Activated CD4-positive, alpha-beta T cell treated with anti-CD3 and anti-CD28 coated beads for 36 hours (primary cell): ENCODE data around the gene ZNF814. TPM values are rescaled to one million over a fixed set of nuclear protein-coding genes. Genes with fewer than 3 reads are reported as not detected.
A peak's percentile ranks its signal among the peaks of the same experiment; 100 is the strongest.
"Not testable (repeated sequence)": the region's sequence is repeated elsewhere in the genome, so short reads cannot be mapped to it uniquely, and the experiment has no call there.

Experiments used
- ATAC-seq: fragments of 200-7000 bp; cut with Tn5 transposase; one replicate; pipeline ENCODE4 v1.10.0; 2021; ENCODE audit warnings: mild to moderate bottlenecking, moderate library complexity
- CTCF ChIA-PET: fragments of 350-600 bp; sonication (Branson Sonifier 250); formaldehyde crosslinking; loops from one replicate; lab custom pipeline; 2021; ENCODE audit warnings: antibody characterized with exemption; lab: Charles Lee
- POLR2A ChIA-PET: fragments of 350-600 bp; sonication (Branson Sonifier 250); formaldehyde crosslinking; loops from one replicate; lab custom pipeline; 2021; ENCODE audit warnings: antibody characterized with exemption, inconsistent platforms; lab: Charles Lee
- DNase-seq: peaks from one replicate; pipeline ENCODE4 v3.0.0-alpha.2; 2020
- H3K27ac Mint-ChIP-seq: one replicate; pipeline ENCODE4 v1.8.0; 2021; ENCODE audit warnings: mixed read lengths
- H3K27me3 Mint-ChIP-seq: one replicate; pipeline ENCODE4 v1.8.0; 2021; ENCODE audit warnings: mixed read lengths
- H3K36me3 Mint-ChIP-seq: one replicate; pipeline ENCODE4 v1.8.0; 2021; ENCODE audit warnings: low read depth, mixed read lengths
- H3K4me1 Mint-ChIP-seq: one replicate; pipeline ENCODE4 v1.8.0; 2021; ENCODE audit warnings: mixed read lengths
- H3K4me3 Mint-ChIP-seq: one replicate; pipeline ENCODE4 v1.8.0; 2021; ENCODE audit warnings: mild to moderate bottlenecking, moderate library complexity, mixed read lengths
- H3K9me3 Mint-ChIP-seq: one replicate; pipeline ENCODE4 v1.8.0; 2021; ENCODE audit warnings: low read depth, mixed read lengths
- intact Hi-C, 2 experiments: fragments of 100-400 bp; cut with DNase I in 1 of 2; cut with micrococcal nuclease in 1 of 2; formaldehyde crosslinking; loops; one replicate each; pipeline versions ENCODE4 v1.14.2 to v1.15.1; 2022 to 2024; cut with DNase I, micrococcal nuclease
- total RNA-seq, 2 experiments: library from RNA; stranded (reverse); gene quantifications; one replicate each; pipeline ENCODE4 v1.2.3, GENCODE V29; 2021

Gene ZNF814
- total RNA-seq, 2 experiments from 2014 or later: 24.1 to 24.5 TPM

- DNase-seq (peak; percentile 64), ATAC-seq (peak; percentile 58)
- Mint-ChIP-seq H3K9me3 (no peaks in the 10 kb centered on the region), H3K4me1 (peaks cover 18% of the 10 kb centered on the region), H3K27me3 (no peaks in the 10 kb centered on the region), H3K27ac (no peak within 1 kb of the TSS), H3K36me3 (peaks cover 53% of the 10 kb centered on the region), H3K4me3 (no peak within 1 kb of the TSS)
- intact Hi-C loops: no loop called here
- ChIA-PET CTCF (no interaction called here), POLR2A (no interaction called here)
Measured at GRCh38 chr19:57830071-57830602, 58.7 kb downstream of the ZNF814 start, which contains the start of gene ZNF587B. TSS of gene ZNF587B (plus strand) at chr19:57830299. CDS start at chr19:57830529, 230 bp downstream.

GRCh38 chr19:57829316-57829715 is 59.5 kb downstream of the ZNF814 start:
- POLR2A ChIA-PET: no interaction called here

GRCh38 chr19:57825511-57825910 is 63.3 kb downstream of the ZNF814 start:
- DNase-seq: no peak
- ATAC-seq: no peak
- CTCF ChIA-PET: interaction anchor here (0.6 to 0.7 kb wide), 2 partner anchors 30 to 698 kb away, joined by 3 read pairs; no protein-coding TSS in a partner anchor
- POLR2A ChIA-PET: no interaction called here
- no peak overlapping the region for H3K4me3 Mint-ChIP-seq
- H3K9me3 Mint-ChIP-seq: no peaks in the 10 kb centered on the region
- peaks cover 41% of the 10 kb centered on the region for H3K4me1 Mint-ChIP-seq
- H3K27ac Mint-ChIP-seq: no peak overlapping the region
- H3K27me3 Mint-ChIP-seq: no peaks in the 10 kb centered on the region
- H3K36me3 Mint-ChIP-seq: peaks cover 65% of the 10 kb centered on the region
- intact Hi-C loops: no loop called here

More at GRCh38 chr19:57829316-57829715, 59.5 kb downstream of the ZNF814 start:
- CTCF ChIA-PET: no interaction called here
- Mint-ChIP-seq H3K27me3 (no peaks in the 10 kb centered on the region), H3K27ac (no peak overlapping the region), H3K4me3 (no peak overlapping the region), H3K9me3 (no peaks in the 10 kb centered on the region), H3K36me3 (peaks cover 57% of the 10 kb centered on the region), H3K4me1 (peaks cover 20% of the 10 kb centered on the region)
- intact Hi-C loops: no loop called here
- no peak for ATAC-seq
- DNase-seq: no peak

- H3K27me3 Mint-ChIP-seq, CTCF ChIA-PET, H3K9me3 Mint-ChIP-seq, H3K4me3 Mint-ChIP-seq, DNase-seq, intact Hi-C loops, ATAC-seq, POLR2A ChIA-PET: not testable (repeated sequence)
- H3K4me1 Mint-ChIP-seq: peaks cover 43% of the 10 kb centered on the region
- peak overlapping the region; percentile 42 for H3K27ac Mint-ChIP-seq
- peaks cover 56% of the 10 kb centered on the region for H3K36me3 Mint-ChIP-seq
Measured at GRCh38 chr19:57823608-57824007, 65.2 kb downstream of the ZNF814 start.

GRCh38 chr19:57823155-57823554 is 65.7 kb downstream of the ZNF814 start:
- H3K36me3 Mint-ChIP-seq: peaks cover 56% of the 10 kb centered on the region
- CTCF ChIA-PET, intact Hi-C loops, DNase-seq, H3K4me3 Mint-ChIP-seq, ATAC-seq, H3K27me3 Mint-ChIP-seq, POLR2A ChIA-PET, H3K9me3 Mint-ChIP-seq: not testable (repeated sequence)
- peaks cover 47% of the 10 kb centered on the region for H3K4me1 Mint-ChIP-seq
- H3K27ac Mint-ChIP-seq: peak overlapping the region; percentile 42

GRCh38 chr19:57821501-57821900 is 67.3 kb downstream of the ZNF814 start:
- CTCF ChIA-PET, H3K27me3 Mint-ChIP-seq, POLR2A ChIA-PET, DNase-seq, ATAC-seq, H3K9me3 Mint-ChIP-seq, intact Hi-C loops, H3K27ac Mint-ChIP-seq: not testable (repeated sequence)
- peak overlapping the region; percentile 97 for H3K4me3 Mint-ChIP-seq
- H3K36me3 Mint-ChIP-seq: peaks cover 46% of the 10 kb centered on the region
- peaks cover 43% of the 10 kb centered on the region for H3K4me1 Mint-ChIP-seq

- Mint-ChIP-seq H3K36me3 (peaks cover 44% of the 10 kb centered on the region), H3K4me1 (peaks cover 44% of the 10 kb centered on the region), H3K27ac (peak overlapping the region; percentile 94), H3K4me3 (peak overlapping the region; percentile 97)
- POLR2A ChIA-PET, CTCF ChIA-PET, ATAC-seq, H3K27me3 Mint-ChIP-seq, DNase-seq, intact Hi-C loops, H3K9me3 Mint-ChIP-seq: not testable (repeated sequence)
Measured at GRCh38 chr19:57821095-57821494, 67.7 kb downstream of the ZNF814 start.

- ChIA-PET CTCF (interaction anchor here (1.5 to 1.6 kb wide), 2 partner anchors 20 to 139 kb away, joined by 3 to 4 read pairs; partner anchors contain the start of gene ZNF551), POLR2A (no interaction called here)
- Mint-ChIP-seq H3K27me3 (no peaks in the 10 kb centered on the region), H3K36me3 (peaks cover 39% of the 10 kb centered on the region), H3K4me3 (peak overlapping the region; percentile 97), H3K27ac (peak overlapping the region; percentile 94), H3K4me1 (peaks cover 44% of the 10 kb centered on the region), H3K9me3 (no peaks in the 10 kb centered on the region)
- intact Hi-C loops: no loop called here
- no peak for ATAC-seq
- DNase-seq: no peak
Measured at GRCh38 chr19:57820599-57820998, 68.2 kb downstream of the ZNF814 start.

- ChIA-PET POLR2A (interaction anchor here (0.6 to 1.3 kb wide), 3 partner anchors 50 to 111 kb away, joined by 3 to 6 read pairs (median 5); partner anchors contain the start of genes ZNF154 and ZNF586), CTCF (interaction anchor here (1.5 to 1.6 kb wide), 2 partner anchors 19 to 138 kb away, joined by 3 to 4 read pairs; partner anchors contain the start of gene ZNF551)
- peak; percentile 89 for DNase-seq
- peak overlapping the region; percentile 94 for H3K27ac Mint-ChIP-seq
- H3K9me3 Mint-ChIP-seq: no peaks in the 10 kb centered on the region
- H3K4me3 Mint-ChIP-seq: peak overlapping the region; percentile 97
- ATAC-seq: peak; percentile 90
- peaks cover 51% of the 10 kb centered on the region for H3K4me1 Mint-ChIP-seq
- intact Hi-C loops: loop anchor here in 1 of 2 experiments (1.0 to 10.0 kb wide), 9 partner anchors 50 to 1505 kb away; partner anchors contain the start of genes ZNF211, ZNF256, ZNF274 and ZNF417
- H3K27me3 Mint-ChIP-seq: no peaks in the 10 kb centered on the region
- peaks cover 33% of the 10 kb centered on the region for H3K36me3 Mint-ChIP-seq
Measured at GRCh38 chr19:57819475-57820148, 69.2 kb downstream of the ZNF814 start.

GRCh38 chr19:57818378-57818777 is 70.5 kb downstream of the ZNF814 start:
- intact Hi-C loops: loop anchor here in 1 of 2 experiments (2.0 to 10.0 kb wide), 3 partner anchors 186 to 1504 kb away; partner anchors contain the start of genes ZNF211, ZNF274 and ZSCAN5A
- Mint-ChIP-seq H3K4me3 (peak overlapping the region; percentile 97), H3K4me1 (peaks cover 51% of the 10 kb centered on the region), H3K27ac (peak overlapping the region; percentile 94), H3K9me3 (no peaks in the 10 kb centered on the region), H3K36me3 (peaks cover 33% of the 10 kb centered on the region), H3K27me3 (no peaks in the 10 kb centered on the region)
- ATAC-seq: no peak
- DNase-seq: no peak
- ChIA-PET CTCF (no interaction called here), POLR2A (no interaction called here)

- H3K36me3 Mint-ChIP-seq: peaks cover 31% of the 10 kb centered on the region
- peak overlapping the region; percentile 94 for H3K27ac Mint-ChIP-seq
- ChIA-PET CTCF (no interaction called here), POLR2A (no interaction called here)
- intact Hi-C loops: loop anchor here in 1 of 2 experiments (2.0 to 10.0 kb wide), 3 partner anchors 185 to 1503 kb away; partner anchors contain the start of genes ZNF211, ZNF274 and ZSCAN5A
- H3K4me3 Mint-ChIP-seq: no peak overlapping the region
- ATAC-seq (no peak), DNase-seq (no peak)
- H3K4me1 Mint-ChIP-seq: peaks cover 53% of the 10 kb centered on the region
- H3K9me3 Mint-ChIP-seq: no peaks in the 10 kb centered on the region
- no peaks in the 10 kb centered on the region for H3K27me3 Mint-ChIP-seq
Measured at GRCh38 chr19:57817976-57818375, 70.9 kb downstream of the ZNF814 start.
